HG03039 (cell line): Measurements from ENCODE around the gene NGF.
"Not testable (repeated sequence)": the region's sequence is repeated elsewhere in the genome, so short reads cannot be mapped to it uniquely, and the experiment has no call there.

Experiments
- ATAC-seq: cut with Tn5 transposase; IDR thresholded peaks from one replicate; pipeline ENCODE4 v1.9.1; 2021; ENCODE audit warnings: mild to moderate bottlenecking, moderate library complexity; ENCODE audit not compliant: unreplicated experiment

Gene NGF

GRCh38 chr1:115310581-115311473, 27.2 kb downstream of the NGF start:
- no peak for ATAC-seq

DNA sequence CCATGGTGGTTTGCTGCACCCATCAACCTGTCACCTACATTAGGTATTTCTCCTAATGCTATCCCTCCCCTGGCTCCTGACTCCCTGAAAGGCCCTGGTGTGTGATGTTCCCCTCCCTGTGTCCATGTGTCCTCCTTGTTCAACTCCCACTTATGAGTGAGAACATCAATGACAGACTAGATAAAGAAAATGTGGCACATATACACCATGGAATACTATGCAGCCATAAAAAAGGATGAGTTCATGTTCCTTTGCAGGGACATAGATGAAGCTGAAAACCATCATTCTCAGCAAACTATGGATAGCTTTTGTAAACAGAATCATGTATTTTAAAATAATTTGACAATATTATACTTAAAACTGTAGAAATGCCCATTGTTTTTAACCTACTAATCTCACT, 28.5 kb downstream of the NGF start:
- ATAC-seq, result not testable (repeated sequence)

DNA sequence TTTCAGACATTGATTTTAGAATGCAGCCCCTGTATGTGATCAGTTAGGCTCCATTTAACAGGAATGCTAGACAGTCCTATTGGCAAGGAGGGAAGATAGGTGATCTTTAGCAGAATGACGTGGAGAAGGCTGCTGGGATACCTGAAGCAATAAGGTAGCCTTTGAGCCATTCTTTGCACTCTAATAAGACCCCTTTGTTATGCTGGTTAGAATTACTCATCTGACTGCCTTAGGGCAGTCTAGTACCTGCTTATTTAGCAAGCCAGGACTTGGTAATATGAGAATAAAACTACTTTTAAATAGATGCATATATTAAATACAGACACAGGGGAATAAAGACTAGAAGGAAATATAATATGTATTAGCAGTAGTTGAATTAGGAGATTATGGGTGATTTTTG, 29.1 kb downstream of the NGF start:
- no peak for ATAC-seq

DNA sequence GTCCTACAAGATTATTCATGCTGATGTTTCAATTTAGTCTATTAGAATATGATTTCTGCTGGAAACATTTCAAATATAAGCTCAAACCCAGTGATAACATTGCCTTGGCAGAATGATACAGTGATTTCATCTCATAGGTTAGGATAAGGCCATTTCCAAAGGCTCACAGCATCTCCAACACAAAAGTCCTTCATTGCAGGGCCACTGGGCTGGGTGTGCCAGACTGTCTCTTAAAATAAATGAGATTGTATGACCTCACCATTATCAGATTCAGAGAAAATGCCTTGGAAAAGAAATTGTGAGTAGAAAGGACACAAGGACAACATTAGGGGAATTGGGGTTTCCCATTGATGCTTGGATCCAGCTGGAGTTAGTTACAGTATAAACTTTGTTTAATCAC, 30.4 kb downstream of the NGF start:
- ATAC-seq, result no peak

GRCh38 chr1:115306146-115306545, 31.9 kb downstream of the NGF start:
- no peak for ATAC-seq

DNA sequence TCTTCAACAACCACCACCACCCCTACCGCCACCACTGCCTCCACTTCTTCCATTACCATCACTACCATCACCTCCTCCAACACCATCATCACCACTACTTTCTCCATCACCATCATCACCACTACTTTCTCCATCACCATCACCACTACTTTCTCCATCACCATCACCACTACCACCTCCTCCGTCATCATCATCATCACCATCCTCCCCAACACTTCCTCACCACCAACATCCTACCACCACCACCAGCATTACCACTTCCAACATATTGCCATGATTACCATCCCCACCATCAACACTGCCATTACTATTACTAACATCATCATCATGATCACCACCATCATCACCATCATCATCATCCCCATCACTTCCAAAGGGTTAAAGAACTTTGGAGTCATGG, 34.7 kb downstream of the NGF start:
- no peak for ATAC-seq

GRCh38 chr1:115302390-115302961, 35.6 kb downstream of the NGF start:
- no peak for ATAC-seq

DNA sequence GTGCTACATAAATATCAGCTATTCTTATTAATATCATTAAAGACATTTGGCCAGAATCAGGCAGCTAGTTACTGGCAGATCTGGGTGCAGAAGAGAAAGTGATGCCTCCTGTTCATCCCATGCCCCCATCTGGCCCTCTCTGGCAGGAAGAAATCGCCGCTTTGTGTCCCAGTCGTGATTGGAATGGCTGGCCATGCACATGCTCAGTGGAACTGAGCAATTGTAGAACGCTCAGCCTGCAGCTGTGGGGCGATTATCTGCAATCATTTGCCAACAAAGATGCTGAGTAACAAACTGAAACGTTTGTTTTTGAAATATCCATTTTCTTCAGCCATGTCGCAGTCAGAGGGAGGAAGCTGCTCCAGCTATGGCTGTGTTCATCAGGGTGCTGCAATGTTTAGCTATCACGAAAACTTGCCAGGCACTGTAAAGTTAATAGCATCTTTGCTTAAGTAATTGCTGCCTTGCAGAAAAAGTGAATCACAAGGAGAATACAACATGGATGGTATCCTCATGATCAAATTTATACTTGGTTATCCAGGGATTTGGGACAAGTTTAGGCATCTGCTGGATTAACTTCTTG, 36.5 kb downstream of the NGF start:
- ATAC-seq, result no peak

GRCh38 chr1:115300087-115300876, 37.8 kb downstream of the NGF start:
- ATAC-seq, result no peak

DNA sequence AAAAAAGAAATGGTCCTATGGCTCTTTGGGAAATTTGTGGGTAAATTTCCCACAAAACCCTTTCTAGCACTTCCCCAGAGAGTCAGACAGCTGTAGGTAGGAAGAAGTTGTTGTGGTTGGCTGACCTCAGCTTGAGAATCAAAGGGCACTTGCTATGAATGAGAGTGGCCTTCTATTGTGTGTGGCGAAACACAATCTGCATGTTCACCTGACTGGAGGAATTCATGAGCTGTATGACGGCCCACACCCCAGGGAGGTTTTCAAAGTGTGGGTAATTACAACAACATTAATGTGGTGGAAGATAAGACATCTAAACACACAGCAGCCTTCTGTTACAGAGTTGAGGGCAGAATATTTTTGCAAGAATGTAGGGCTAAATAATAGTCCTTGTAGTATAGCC, 38.8 kb downstream of the NGF start:
- no peak for ATAC-seq

GRCh38 chr1:115296981-115297380, 41.1 kb downstream of the NGF start:
- ATAC-seq, result peak; percentile 89

DNA sequence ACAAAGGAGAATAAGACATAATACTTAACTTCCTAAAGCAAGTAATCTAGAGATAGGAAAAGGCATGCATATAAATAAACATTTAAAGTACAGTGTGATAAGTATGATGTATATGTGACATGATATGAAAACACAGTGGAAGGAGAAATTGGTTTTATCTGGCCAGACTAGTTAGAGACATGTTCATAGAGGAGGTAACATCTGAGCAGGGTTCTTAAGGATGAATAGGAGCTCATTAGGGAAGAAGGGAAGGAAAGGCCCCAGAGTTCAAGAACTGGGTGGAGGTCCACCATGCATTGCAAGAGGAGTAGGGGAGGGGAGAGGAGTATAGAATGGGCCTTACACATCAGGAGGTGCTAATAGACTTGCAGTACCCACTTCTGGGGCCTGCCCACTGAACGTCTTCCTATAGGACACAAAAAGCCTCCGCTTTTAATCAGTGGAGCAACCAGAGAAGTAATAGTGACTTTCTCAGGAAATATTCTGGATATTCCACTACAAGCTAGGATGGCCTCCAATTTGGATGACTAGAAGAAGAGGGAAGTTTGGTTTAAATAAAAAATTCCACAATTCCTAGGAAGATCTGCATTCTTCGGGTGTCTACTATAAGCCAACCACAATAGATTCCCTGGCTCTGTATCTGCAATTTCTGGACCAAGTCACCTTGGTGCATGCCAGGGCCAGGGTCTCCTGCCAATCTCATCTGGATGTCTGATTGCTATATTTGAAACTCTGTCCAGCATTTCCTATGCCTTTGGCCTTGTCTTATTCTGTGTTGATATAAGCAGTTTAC, 41.9 kb downstream of the NGF start:
- no peak for ATAC-seq

DNA sequence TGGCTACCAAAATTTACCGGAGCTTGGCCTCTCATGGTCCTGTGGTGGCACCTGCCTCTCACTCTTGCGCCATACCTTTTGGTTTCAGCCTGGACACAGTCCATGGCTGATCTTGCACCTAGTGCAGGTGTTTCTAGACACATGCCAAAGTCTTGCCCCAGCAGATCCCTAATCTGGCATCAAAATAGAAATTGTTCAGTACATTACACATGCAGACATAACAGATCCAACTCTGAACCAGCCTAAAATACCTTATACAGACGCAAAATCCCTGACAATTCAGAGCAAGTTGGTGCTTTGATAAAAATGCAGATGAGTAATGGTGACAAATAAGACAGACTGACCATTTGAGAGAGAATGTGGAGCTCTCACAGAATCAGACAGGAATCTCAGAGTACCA, 44.1 kb downstream of the NGF start:
- no peak for ATAC-seq

DNA sequence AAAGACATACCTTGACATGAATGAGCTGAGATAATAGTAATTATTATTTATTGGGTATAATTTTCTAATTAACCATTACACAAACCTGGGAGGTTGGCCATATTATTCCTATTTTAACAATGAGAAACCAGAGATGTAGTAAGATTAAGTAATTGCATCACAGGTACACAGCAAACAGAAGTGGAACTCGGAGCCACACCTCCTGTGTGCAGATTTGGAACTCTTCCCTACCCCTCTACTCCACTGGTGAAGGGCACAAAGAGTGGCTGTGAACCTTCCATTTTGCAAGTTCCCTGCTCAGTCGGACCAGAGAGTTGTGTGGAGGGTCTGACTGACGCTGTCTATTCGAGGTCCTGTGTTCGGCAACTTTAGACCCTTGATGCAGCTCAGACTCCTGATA, 45.0 kb downstream of the NGF start:
- ATAC-seq, result no peak

DNA sequence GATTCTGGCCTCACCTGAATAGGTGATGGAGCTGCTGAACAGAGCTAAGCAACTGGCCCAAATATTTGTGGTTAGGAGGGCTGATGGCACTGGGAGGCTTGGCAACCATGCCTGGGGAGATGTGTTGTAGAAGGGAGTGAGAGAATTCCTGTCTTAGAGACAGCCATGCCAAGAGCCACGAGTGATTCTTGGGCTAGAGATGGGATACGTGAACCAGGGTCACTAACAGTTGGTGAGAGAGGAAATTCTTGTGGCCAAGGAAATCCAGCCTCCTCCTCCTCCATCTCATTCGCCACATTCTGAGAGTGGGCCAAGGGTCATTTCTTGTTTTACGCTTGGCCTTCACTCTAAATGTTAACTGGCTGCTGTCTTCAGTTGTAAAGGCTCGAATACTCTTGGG, 46.3 kb downstream of the NGF start:
- no peak for ATAC-seq

DNA sequence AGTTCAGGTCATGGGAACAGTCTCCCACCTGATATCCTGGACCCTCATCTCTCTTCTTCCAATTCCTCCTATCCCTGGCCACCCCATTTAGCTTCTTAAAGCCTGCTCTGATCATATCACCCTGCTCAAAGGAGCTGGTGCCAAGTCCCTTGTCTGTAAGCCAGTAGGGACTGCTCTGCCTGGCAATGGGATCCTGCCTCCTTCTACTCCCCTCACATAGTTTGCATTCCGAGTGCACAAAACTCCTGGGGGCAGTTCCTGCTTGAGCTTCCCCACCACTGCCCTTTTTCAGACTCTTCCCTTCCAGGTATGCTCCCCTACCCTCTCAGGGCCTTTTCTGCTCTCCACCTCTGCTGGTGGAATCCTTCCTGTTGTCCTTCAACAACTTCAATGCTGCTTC, 48.1 kb downstream of the NGF start:
- no peak for ATAC-seq

- no peak for ATAC-seq
These were observed 49.4 kb downstream of the NGF start for GRCh38 chr1:115288591-115289198.

DNA sequence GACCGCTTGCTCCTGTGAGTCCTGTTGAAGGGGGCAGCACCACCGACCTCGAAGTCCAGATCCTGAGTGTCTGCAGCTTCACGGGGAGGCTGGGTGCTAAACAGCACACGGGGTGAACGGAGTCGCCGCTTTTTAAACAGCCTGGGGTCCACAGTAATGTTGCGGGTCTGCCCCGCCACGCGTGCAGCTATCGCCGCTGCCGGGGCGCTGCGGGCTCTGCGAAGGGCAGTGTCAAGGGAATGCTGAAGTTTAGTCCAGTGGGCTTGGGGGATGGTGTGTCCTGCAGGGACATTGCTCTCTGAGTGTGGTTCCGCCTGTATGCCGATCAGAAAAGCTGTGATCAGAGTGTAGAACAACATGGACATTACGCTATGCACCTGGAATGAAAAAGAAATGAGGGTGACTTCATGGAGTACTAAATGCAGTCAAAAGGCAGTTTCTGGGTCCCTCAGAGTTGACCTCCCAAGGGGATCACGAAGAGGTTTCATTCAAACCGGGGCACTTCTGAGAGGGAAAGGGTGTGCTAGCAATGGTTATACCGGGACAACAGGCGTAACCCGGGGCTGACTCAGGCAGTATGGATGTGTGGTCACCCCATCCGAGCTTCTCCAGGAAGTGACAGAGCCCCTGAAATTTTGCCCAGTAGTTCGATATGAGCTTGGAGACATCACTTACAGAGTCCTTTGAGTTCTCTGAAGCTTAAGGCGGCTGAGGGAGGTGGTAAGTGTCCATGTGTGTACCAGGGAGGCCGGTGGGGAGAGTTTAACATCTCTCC, 51.4 kb downstream of the NGF start:
- ATAC-seq, result no peak

- ATAC-seq, result no peak
These were observed 53.8 kb downstream of the NGF start for GRCh38 chr1:115284209-115284608.
